KOPT-K1 (cell line): ENCODE measurements around the gene INSIG2.

Experiments
- H3K27ac ChIP-seq: fragments of 200-600 bp; sonication (generic); 2 replicates; pipeline ENCODE4 v1.5.1; 2016; ENCODE audit warnings: antibody characterized with exemption, mild to moderate bottlenecking, low read depth, low read length; ENCODE audit not compliant: poor library complexity, severe bottlenecking
- H3K36me3 ChIP-seq: fragments of 200-600 bp; sonication (generic); 2 replicates; pipeline ENCODE4 v1.5.1; 2017; ENCODE audit warnings: antibody characterized with exemption, mild to moderate bottlenecking, low read length, moderate library complexity; ENCODE audit not compliant: insufficient read depth
- H3K9me3 ChIP-seq: fragments of 200-600 bp; sonication (generic); 2 replicates; pipeline ENCODE4 v1.5.1; 2017; ENCODE audit warnings: antibody characterized with exemption, low read length, mild to moderate bottlenecking; ENCODE audit not compliant: insufficient read depth, poor library complexity, severe bottlenecking

Gene INSIG2

DNA sequence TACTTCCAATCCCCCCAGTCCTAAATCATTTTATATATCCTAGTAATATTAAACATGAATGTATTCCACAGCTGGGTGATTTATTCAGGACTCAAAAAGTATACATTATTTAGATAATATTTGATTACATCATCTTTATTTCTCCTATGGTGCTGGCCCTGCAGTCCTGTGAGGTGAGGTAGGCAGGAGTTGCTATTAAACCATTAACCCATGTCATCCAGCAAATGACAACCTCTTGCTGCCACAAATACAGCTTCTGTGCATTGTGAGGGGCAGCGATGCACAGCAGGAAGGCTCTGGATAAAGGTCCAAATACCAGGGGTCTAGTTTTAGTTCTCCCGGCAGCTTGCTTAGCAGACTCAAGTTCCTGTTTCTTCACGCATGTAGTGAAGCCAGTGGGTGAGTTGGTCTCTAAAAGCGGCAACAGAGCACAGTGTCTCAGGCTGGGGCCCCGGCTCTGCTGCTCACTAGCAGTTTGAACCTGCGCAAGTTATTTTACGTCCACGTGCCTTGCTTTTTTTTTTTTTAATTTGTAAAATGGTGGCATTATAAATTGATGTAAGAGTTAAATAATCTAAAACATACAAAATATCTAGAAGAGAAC lies 36.1 kb downstream of the INSIG2 start:
- no peaks in the 10 kb centered on the region for H3K9me3 ChIP-seq
- H3K27ac ChIP-seq, result no peak overlapping the region
- no peaks in the 10 kb centered on the region for H3K36me3 ChIP-seq

DNA sequence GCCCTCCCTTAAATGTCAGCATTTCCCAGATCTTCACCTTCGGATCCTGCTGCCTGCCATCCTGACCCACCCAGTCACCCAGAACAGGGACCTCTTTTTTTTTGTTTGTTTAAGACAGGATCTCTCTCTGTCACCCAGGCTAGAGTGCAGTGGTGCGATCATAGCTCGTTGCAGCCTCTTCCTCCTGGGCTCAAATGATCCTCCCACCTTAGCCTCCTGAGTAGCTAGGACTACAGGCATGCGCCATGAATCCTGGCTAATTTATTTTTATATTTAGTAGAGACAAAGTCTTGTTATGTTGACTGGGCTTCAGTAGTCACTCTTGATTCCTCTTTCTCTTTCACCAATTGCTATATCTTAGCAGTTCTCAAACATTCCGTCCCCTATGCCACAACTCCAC lies 39.0 kb downstream of the INSIG2 start:
- H3K36me3 ChIP-seq, result no peaks in the 10 kb centered on the region
- H3K27ac ChIP-seq, result no peak overlapping the region
- H3K9me3 ChIP-seq, result no peaks in the 10 kb centered on the region

GRCh38 chr2:118128826-118129225 lies 40.6 kb downstream of the INSIG2 start:
- H3K9me3 ChIP-seq, result no peaks in the 10 kb centered on the region
- no peak overlapping the region for H3K27ac ChIP-seq
- no peaks in the 10 kb centered on the region for H3K36me3 ChIP-seq

- Histone ChIP-seq H3K27ac (no peak overlapping the region), H3K36me3 (no peaks in the 10 kb centered on the region), H3K9me3 (no peaks in the 10 kb centered on the region)
Measured at GRCh38 chr2:118130385-118130784, 42.1 kb downstream of the INSIG2 start.

DNA sequence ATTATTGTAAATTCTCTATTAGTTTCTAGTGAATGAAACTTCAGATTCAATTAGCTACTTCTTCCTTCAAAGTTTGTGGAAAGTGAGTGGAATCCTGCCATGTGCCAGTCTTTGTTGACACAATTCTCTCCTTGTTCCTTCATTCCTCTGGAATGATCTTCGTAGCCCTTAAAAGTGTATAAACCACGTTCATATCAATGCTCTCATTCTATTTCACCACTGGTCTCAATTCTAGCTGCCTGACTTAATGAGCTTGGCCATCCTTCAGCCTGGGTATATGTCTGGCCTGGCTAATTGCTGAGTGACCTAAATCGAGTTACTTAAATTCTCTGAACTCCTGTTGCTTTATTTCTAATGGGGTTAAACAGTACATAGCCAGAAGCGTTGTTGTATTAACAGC lies 43.5 kb downstream of the INSIG2 start:
- H3K36me3 ChIP-seq, result no peaks in the 10 kb centered on the region
- no peaks in the 10 kb centered on the region for H3K9me3 ChIP-seq
- H3K27ac ChIP-seq, result no peak overlapping the region

DNA sequence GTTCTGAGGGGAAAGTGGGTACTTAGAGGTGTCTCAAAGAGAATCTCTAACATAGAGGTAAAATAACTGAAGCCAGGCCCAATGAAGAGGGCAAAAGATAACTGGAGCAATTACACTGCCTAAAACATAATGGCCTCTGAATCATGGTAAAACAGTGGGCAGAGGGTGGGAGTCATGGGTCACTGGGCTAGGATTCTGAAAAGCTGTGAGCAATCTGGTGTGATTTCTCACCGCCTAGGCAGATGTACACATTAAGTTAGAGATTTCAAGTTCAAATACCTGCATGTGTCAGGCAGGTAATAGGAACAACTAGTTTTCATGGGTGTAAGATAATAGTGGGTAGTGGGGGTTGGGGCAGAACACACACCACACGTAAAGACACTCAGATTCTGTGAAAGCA lies 45.6 kb downstream of the INSIG2 start:
- no peaks in the 10 kb centered on the region for H3K36me3 ChIP-seq
- H3K9me3 ChIP-seq, result no peaks in the 10 kb centered on the region
- no peak overlapping the region for H3K27ac ChIP-seq

DNA sequence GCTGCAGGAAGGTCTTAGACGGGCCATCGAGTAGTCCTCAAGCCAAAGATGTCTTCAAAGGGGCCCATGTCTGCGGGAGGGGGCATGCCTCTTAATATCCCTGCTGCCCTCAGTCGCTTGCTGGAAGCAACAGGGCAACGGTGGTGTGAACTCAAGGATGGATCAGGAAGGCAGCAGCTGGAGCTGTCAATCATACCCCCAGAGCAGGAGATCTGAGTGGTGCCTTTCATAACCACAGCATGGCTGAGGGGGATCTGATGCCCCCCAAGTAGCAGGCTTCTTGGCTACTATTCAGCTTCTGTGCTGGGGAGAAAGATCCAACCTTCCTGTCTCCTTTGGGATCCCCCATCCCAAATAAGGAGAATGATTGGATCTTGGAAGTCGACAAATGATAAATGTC lies 46.4 kb downstream of the INSIG2 start:
- H3K9me3 ChIP-seq, result no peaks in the 10 kb centered on the region

GRCh38 chr2:118145207-118145606 lies 56.9 kb downstream of the INSIG2 start:
- no peaks in the 10 kb centered on the region for H3K9me3 ChIP-seq
- H3K36me3 ChIP-seq, result no peaks in the 10 kb centered on the region
- H3K27ac ChIP-seq, result no peak overlapping the region

More for the DNA sequence above, 46.4 kb downstream of the INSIG2 start:
- Histone ChIP-seq H3K27ac (no peak overlapping the region), H3K36me3 (no peaks in the 10 kb centered on the region)

DNA sequence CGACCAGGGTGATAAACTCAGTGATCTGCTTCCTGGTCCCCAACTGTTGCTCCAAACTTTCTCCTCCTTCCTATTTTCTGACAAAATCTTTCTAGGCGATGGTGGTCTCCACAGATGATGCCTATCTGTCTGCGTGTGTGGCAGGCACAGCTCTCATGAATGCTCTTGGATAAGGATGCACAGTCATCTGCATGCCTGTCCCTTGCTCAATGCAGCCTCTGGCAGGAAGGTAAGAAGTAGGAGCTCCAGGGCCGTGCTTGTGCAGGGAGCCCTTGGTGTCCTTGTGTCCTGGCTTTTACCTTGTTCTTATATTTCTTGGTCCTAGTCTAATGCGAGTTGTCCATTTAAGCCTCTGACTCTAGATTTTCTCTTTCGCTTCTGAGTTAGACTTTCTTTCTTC lies 57.5 kb downstream of the INSIG2 start:
- H3K27ac ChIP-seq, result no peak overlapping the region
- no peaks in the 10 kb centered on the region for H3K36me3 ChIP-seq
- no peaks in the 10 kb centered on the region for H3K9me3 ChIP-seq

- H3K9me3 ChIP-seq, result no peaks in the 10 kb centered on the region
- H3K27ac ChIP-seq, result no peak overlapping the region
- H3K36me3 ChIP-seq, result no peaks in the 10 kb centered on the region
Measured at GRCh38 chr2:118146315-118147283, 58.3 kb downstream of the INSIG2 start.

GRCh38 chr2:118148133-118148532 lies 59.9 kb downstream of the INSIG2 start:
- Histone ChIP-seq H3K27ac (no peak overlapping the region), H3K36me3 (no peaks in the 10 kb centered on the region), H3K9me3 (no peaks in the 10 kb centered on the region)

DNA sequence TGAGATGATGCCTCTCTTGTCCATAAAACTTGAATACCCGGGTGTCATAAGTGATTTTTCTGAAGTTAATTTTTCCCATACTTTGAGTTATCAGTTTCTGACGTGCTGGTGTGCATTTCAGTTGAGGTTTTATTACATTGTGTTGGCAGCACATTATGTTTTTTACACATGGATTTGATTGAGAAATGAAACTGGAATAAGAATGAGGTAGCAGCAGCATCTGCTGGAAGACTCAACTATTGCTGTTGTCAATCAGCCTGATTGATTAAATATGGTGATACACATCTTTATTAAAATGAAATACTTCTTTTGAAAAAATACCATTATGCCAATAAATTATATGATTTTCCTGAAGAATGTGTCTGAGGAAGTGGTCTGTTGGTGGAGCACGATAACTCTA lies 60.5 kb downstream of the INSIG2 start:
- H3K27ac ChIP-seq, result no peak overlapping the region

DNA sequence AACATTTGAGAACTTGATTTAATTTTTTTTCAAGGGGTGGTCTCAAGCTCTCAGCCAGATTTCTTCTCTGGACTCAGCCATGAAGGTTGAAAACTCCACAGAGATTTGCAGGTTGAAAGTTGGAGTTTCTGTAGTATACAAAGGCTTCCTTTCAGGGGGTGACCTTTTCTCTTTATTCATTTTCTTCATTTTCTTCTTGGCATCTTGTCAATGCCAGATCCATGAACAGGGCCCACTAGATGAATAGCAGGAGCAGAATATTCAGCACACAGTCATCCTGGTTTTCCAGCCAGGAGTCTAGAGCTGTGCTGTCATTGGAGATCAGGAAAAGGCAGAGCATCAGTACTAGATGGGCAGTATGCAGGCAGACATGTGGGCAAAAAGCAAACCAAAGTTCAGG lies 62.0 kb downstream of the INSIG2 start:
- no peaks in the 10 kb centered on the region for H3K9me3 ChIP-seq
- H3K27ac ChIP-seq, result no peak overlapping the region
- H3K36me3 ChIP-seq, result no peaks in the 10 kb centered on the region

More for the DNA sequence above, 60.5 kb downstream of the INSIG2 start:
- Histone ChIP-seq H3K9me3 (no peaks in the 10 kb centered on the region), H3K36me3 (no peaks in the 10 kb centered on the region)

- peaks cover 6% of the 10 kb centered on the region for H3K9me3 ChIP-seq
- H3K36me3 ChIP-seq, result no peaks in the 10 kb centered on the region
- H3K27ac ChIP-seq, result no peak overlapping the region
Measured at GRCh38 chr2:118151831-118152230, 63.6 kb downstream of the INSIG2 start.

DNA sequence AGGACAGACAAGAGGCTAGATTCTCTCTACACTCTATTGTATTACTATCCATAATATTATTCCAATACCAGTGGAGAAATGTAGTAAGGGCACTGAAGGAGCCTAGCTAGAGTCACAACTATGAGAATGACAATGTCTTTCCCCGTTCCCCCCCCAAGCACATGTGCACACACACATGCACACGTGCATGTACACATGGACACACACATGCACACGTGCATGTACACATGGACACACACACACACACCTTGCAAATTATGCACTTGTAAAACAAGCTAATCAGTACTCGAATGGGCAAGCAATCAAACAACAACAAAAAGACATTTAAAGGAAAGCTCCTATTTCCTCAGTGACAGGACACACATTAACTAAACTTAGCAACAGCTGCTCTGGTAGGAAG lies 65.2 kb downstream of the INSIG2 start:
- Histone ChIP-seq H3K27ac (no peak overlapping the region), H3K9me3 (peaks cover 15% of the 10 kb centered on the region), H3K36me3 (no peaks in the 10 kb centered on the region)

DNA sequence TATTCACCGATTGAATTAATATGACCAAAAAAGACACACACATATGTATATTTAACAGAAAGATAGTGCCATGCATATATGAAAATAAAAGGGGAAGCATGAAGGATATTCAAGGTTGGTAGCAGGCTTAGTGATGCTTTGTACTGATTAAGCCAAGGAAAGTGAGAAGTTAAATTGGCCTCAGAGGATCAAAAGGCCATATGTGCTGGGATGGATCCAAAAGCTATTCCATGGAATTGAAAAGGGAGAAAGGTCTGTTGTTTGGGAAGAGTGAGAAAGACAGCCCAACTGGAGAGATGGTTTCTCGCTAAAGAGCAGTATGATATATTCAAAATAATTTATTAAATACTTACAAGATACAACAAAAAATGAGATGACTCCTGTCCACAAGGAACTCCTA lies 65.9 kb downstream of the INSIG2 start:
- peaks cover 15% of the 10 kb centered on the region for H3K9me3 ChIP-seq
- no peaks in the 10 kb centered on the region for H3K36me3 ChIP-seq
- no peak overlapping the region for H3K27ac ChIP-seq
